Central memory CD8-positive, alpha-beta T cell (primary cell): ENCODE measurements around the gene ABCG1.

Experiments used
- ATAC-seq: fragments of 150-1000 bp; cut with Tn5 transposase; replicated peaks from 2 replicates; pipeline ENCODE4 v1.10.0; 2022; ENCODE audit warnings: mild to moderate bottlenecking, moderate FRiP score, moderate number of reproducible peaks; ENCODE audit not compliant: poor library complexity, severe bottlenecking; ENCODE audit errors: extremely low read depth
- DNase-seq, 2 donors: peaks; one replicate each; pipeline ENCODE4 v3.0.0; 2021; ENCODE audit warnings: low spot score in 2 of 2
- H3K27ac Mint-ChIP-seq: one replicate; pipeline ENCODE4 v1.8.0; 2022; ENCODE audit warnings: low read depth, mild to moderate bottlenecking, moderate library complexity, mixed read lengths
- H3K27me3 Mint-ChIP-seq: one replicate; pipeline ENCODE4 v1.8.0; 2022; ENCODE audit warnings: mixed read lengths
- H3K36me3 Mint-ChIP-seq: one replicate; pipeline ENCODE4 v1.8.0; 2022; ENCODE audit warnings: mild to moderate bottlenecking, moderate library complexity, mixed read lengths; ENCODE audit not compliant: insufficient read depth
- H3K4me1 Mint-ChIP-seq: one replicate; pipeline ENCODE4 v1.8.0; 2022; ENCODE audit warnings: mixed read lengths
- H3K4me3 Mint-ChIP-seq: one replicate; pipeline ENCODE4 v1.8.0; 2022; ENCODE audit warnings: mild to moderate bottlenecking, moderate library complexity, mixed read lengths
- H3K9me3 Mint-ChIP-seq: one replicate; pipeline ENCODE4 v1.8.0; 2022; ENCODE audit warnings: mixed read lengths

The ABCG1 gene

DNA sequence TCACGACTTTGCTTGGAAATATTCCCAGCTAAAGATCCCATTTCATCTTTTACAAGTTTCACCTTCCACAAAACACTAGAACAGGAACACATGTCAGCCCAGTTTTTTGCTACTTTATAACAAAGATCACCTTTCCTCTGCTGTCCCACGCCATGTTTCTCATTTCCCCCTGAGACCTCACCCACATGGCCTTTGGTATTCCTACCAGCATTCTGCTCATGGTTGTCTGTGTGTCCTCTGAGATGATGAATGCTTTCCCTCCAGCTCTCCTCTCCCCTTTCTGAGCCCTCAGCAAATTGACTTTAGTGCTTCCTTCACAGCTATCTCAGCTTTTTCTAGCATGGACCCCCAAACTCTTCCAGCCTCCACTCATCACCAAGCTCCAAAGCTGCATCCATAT lies 32.3 kb upstream of the ABCG1 start:
- ATAC-seq (no peak), DNase-seq (no peak)
- H3K36me3 Mint-ChIP-seq: peaks cover 6% of the 10 kb centered on the region
- no peak overlapping the region for H3K4me3 Mint-ChIP-seq
- H3K9me3 Mint-ChIP-seq: no peaks in the 10 kb centered on the region
- H3K4me1 Mint-ChIP-seq: peaks cover 52% of the 10 kb centered on the region
- peak overlapping the region; percentile 91 for H3K27ac Mint-ChIP-seq
- H3K27me3 Mint-ChIP-seq: no peaks in the 10 kb centered on the region

DNA sequence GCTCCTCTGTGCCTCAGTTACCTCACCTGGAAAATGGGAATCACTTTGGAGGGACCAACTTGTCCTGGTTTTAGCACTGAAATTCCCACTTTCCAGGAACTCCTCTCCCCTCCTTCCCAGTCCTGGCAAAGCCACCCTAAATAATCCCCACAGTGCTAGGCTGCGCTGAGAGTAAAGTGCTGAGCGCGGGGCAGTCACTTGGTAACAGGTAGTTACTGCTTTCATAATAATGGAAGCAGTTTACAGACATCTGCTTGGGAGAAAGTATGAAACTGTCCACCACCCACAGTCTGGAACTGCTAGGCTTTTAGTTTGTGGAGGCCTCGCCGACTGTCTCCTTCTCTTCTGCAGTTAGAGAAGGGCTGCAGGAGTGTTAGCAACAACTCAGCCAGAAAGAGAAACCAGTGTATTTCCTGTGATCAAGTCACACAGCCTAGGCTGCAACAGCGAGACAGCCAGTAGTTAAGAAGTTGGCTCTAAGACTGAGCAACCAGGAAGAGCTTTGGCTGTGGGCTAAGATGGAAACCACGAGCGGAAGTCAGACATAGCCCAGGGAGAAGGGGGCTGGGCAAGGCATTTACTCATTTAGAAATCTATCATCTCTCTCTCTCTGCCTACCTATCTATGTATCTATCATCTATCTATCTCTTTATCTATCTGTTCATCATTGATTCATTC lies 30.8 kb upstream of the ABCG1 start:
- peak overlapping the region; percentile 52 for H3K4me3 Mint-ChIP-seq
- peak overlapping the region; percentile 91 for H3K27ac Mint-ChIP-seq
- peak; percentile 55 to 82 for DNase-seq
- peaks cover 7% of the 10 kb centered on the region for H3K36me3 Mint-ChIP-seq
- H3K27me3 Mint-ChIP-seq: no peaks in the 10 kb centered on the region
- no peaks in the 10 kb centered on the region for H3K9me3 Mint-ChIP-seq
- H3K4me1 Mint-ChIP-seq: peaks cover 67% of the 10 kb centered on the region
- peak; percentile 94 for ATAC-seq

DNA sequence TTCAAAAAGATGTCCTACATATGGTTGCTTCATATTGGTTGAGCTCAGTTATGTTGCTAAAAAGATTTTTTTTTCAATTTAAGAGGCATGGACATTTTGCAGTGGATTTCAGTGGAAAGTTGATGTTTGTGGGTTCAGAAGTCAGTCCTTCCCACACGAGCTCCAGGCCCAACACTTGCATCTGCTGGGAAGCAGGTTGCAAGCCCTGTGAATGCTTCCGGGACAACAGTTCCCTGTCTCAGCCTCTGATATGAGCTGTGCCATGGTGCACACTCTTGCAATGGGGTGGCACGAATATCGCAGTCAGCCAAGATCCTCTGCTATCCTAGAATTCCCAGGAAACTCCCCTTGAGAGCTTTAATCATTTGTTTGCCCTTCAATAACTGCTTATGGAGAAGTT lies 30.3 kb upstream of the ABCG1 start:
- no peaks in the 10 kb centered on the region for H3K27me3 Mint-ChIP-seq
- H3K4me1 Mint-ChIP-seq: peaks cover 73% of the 10 kb centered on the region
- H3K36me3 Mint-ChIP-seq: peaks cover 9% of the 10 kb centered on the region
- H3K27ac Mint-ChIP-seq: peak overlapping the region; percentile 91
- peak overlapping the region; percentile 52 for H3K4me3 Mint-ChIP-seq
- no peaks in the 10 kb centered on the region for H3K9me3 Mint-ChIP-seq
- DNase-seq (no peak), ATAC-seq (no peak)

DNA sequence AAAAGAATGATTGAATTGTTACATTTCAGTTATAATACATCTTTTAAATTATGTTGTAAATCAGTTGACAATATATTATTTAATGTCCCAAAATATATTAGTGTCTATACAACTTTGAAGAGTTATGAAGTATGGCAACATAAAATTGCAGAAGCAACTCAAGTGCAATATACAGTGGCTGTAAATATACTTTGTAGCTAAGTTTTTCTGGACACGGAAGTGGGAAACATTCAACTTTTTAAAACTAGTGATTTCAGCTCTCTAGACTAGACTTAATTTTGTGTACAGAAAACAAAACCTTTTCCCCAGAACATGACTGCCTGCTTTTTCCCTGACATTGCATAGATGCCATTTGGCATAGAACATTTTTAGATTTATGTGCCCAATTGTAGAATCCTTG lies 29.5 kb upstream of the ABCG1 start:
- DNase-seq (no peak), ATAC-seq (no peak)
- H3K9me3 Mint-ChIP-seq: no peaks in the 10 kb centered on the region
- H3K27me3 Mint-ChIP-seq: no peaks in the 10 kb centered on the region
- peak overlapping the region; percentile 61 for H3K4me3 Mint-ChIP-seq
- peaks cover 78% of the 10 kb centered on the region for H3K4me1 Mint-ChIP-seq
- H3K36me3 Mint-ChIP-seq: peaks cover 9% of the 10 kb centered on the region
- H3K27ac Mint-ChIP-seq: no peak overlapping the region

DNA sequence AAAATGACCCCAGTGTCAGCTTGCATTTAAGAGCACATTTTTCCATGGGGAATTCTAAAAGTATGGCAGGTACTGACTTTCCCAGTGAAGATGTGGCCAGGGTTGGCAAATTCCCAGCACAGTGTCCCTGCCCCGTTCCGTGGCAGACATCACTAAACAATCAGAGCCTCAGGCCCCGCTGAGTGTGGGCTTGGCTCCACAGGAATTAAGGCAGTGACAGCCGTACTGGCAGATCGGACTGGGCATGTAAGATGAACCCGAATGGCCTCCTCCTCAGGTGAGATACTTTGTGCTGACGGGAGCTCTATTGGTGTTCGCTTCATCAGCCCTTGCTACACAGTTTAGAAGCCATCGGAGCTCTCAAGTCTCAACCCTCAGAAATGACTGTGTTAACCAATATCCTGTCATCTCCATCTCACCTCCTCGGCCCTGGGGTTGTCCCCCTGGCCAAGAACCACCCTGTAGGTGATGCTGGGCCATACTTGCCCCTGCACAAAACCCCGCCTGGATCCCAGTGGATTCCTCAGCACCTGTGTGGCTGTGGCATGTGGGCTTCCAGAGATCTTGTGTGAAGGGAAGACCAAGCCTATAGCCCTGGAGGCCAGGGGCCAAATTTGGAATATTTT lies 29.0 kb upstream of the ABCG1 start:
- H3K36me3 Mint-ChIP-seq: peaks cover 9% of the 10 kb centered on the region
- peak overlapping the region; percentile 61 for H3K4me3 Mint-ChIP-seq
- peak overlapping the region; percentile 63 for H3K27ac Mint-ChIP-seq
- no peaks in the 10 kb centered on the region for H3K9me3 Mint-ChIP-seq
- DNase-seq (peak in 1 of 2 donors; percentile 22), ATAC-seq (peak; percentile 37)
- H3K4me1 Mint-ChIP-seq: peaks cover 79% of the 10 kb centered on the region
- no peaks in the 10 kb centered on the region for H3K27me3 Mint-ChIP-seq

DNA sequence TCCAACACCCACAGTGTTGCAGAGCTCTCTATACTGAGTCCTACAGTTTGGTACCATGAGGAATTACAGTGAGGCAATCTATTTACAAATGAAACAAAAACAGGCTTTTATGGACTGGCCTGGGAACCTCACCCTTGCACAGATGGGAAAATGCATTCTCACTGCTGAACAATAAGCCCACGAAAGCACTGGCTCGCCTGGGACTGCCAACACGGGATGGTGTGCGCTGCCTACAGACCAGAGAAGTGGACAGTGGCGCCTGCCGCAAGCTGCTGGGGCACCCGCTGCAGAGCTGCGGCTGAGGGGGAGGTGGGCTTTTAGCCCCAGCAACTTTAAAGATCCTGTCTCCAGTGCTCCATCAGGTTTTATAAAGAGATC lies 28.5 kb upstream of the ABCG1 start:
- H3K4me3 Mint-ChIP-seq: peak overlapping the region; percentile 61
- H3K4me1 Mint-ChIP-seq: peaks cover 81% of the 10 kb centered on the region
- H3K27ac Mint-ChIP-seq: peak overlapping the region; percentile 63
- H3K36me3 Mint-ChIP-seq: peaks cover 9% of the 10 kb centered on the region
- H3K9me3 Mint-ChIP-seq: no peaks in the 10 kb centered on the region
- no peak for ATAC-seq
- DNase-seq: no peak
- H3K27me3 Mint-ChIP-seq: no peaks in the 10 kb centered on the region

DNA sequence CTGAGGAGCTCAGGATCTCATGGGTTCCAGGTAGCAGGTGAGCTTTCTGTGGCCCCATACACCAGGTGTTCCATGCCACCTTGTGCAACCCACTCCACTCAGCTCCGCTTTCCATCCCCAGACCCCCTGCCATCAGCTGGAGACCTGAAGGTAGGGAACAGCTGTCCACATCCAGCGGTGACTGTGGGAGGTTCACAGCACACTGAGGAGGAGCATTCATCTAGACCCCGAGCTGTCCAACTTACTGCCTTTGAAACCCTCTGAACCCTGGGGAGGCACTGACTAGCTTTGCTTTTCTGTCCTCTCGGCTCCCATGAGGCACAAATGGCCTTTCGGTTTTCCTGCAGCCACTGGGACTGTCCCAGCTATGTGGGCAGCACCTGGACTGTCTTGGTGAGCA lies 27.9 kb upstream of the ABCG1 start:
- Mint-ChIP-seq H3K4me1 (peaks cover 79% of the 10 kb centered on the region), H3K27ac (no peak overlapping the region), H3K36me3 (peaks cover 8% of the 10 kb centered on the region), H3K27me3 (no peaks in the 10 kb centered on the region), H3K9me3 (no peaks in the 10 kb centered on the region), H3K4me3 (no peak overlapping the region)
- ATAC-seq (no peak), DNase-seq (no peak)

DNA sequence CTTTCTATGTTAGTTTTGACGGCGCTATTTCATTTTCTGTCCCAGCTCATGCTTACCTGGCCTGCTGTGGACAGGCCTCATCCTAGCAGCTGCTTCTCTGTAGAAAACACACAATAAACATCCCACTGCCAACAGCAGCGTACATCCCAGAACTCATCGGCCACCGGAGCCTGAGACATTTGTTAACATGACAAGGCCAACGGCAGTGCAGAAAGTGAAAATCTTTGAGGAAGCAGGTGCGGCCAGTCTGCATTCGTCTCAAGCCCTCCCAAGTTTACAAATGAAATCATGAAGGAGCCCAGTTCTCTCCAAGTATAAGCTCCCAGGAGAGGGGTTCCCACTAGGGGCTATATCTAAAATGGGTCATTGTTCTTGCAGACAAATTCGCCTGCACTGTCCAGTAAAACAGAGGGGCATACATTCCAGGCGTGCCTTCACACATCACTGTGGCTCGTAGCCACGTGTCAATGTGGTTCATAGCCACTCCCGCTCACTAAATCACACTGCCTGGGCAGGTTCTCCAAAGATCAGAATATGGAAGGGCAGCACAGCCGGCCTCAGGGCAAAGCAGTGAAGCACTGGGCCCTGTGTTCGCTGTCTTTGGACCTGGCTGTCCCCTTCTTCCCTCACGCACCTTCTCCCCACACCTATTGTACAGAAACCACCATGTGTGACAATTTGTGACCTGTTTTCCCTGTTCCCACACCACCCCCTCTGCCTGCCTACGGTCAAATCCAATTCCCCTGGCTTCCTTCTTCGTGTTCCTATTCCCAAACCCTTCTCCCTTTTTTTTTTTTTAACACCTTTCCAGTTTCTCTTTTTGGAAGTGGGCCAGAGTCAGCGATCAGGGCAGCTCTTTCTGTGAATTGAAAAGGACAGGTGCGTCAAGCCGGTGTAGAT lies 27.0 kb upstream of the ABCG1 start:
- Mint-ChIP-seq H3K9me3 (no peaks in the 10 kb centered on the region), H3K27me3 (no peaks in the 10 kb centered on the region), H3K4me1 (peaks cover 70% of the 10 kb centered on the region), H3K27ac (peak overlapping the region; percentile 16), H3K36me3 (peaks cover 6% of the 10 kb centered on the region), H3K4me3 (peak overlapping the region; percentile 68)
- DNase-seq (no peak), ATAC-seq (no peak)

DNA sequence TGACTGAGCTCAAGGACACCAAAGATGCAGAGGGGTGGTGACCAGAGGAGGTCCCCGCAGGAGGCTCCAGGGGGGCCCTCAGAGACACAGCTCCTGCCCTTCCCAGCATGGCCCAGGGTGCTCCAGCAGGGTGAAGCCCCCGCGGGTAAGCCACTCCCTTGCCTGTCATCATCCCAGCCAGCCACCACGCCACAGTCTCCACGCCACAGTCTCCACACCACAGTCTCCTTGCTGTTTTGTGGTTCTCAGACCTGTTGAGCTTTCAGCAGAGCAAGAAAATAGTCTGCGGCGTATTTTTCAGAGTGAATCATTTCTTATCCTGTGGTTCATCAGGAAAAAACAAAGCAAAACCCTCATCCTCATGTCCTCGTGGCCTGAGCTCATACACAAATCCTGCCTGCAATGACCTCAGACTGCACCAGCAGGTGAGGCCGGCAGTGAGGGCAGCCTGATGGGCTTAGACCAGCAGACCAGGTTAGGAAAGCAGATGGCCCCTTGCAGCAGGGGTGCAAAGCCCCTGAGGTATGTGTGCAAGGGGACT lies 25.7 kb upstream of the ABCG1 start:
- peak in 1 of 2 donors; percentile 62 for DNase-seq
- Mint-ChIP-seq H3K27ac (peak overlapping the region; percentile 77), H3K27me3 (no peaks in the 10 kb centered on the region), H3K4me3 (peak overlapping the region; percentile 68), H3K9me3 (no peaks in the 10 kb centered on the region), H3K36me3 (peaks cover 4% of the 10 kb centered on the region), H3K4me1 (peaks cover 60% of the 10 kb centered on the region)
- ATAC-seq: peak; percentile 26

DNA sequence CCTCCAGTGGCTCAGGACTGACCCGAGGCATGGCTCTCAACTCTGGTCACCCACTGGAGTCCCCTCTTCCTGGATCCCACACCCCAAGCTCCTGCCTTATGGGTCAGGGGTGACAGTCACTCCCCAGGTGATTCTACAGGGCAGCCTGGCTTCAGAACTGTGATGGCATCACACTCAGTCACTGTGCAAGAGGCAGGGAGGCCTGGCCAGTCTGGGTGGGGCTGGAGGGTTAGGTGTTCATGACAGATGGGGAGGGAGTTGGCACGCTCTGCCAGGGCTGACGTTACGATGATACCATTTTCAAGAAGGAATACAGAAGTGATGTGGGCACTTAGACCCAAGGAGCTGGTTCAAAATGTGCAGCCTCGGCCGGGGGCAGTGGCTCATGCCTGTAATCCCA lies 25.2 kb upstream of the ABCG1 start:
- Mint-ChIP-seq H3K36me3 (peaks cover 3% of the 10 kb centered on the region), H3K4me3 (peak overlapping the region; percentile 68), H3K9me3 (no peaks in the 10 kb centered on the region), H3K4me1 (peaks cover 60% of the 10 kb centered on the region), H3K27ac (peak overlapping the region; percentile 77), H3K27me3 (no peaks in the 10 kb centered on the region)
- no peak for ATAC-seq
- no peak for DNase-seq

DNA sequence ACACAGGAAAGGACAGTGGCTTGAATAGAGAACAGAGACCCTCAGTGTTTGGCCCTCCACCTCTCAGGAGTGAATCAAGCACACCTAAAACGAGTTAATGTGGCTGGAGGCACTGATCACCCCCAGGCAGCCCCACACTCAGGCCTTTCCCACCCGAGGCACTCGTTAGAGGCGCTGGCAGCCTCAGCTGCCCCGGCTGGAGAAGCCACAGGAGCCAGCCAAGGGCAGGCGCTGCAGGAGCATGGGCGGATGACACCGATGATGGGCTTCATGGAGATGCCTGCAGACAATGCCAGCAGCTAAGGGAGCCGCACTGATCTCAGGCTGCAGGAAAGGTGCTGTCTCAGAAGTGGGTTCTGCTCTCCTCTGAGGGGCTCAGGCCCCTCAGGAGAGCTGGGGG lies 24.1 kb upstream of the ABCG1 start:
- ATAC-seq: no peak
- no peak overlapping the region for H3K27ac Mint-ChIP-seq
- H3K27me3 Mint-ChIP-seq: no peaks in the 10 kb centered on the region
- DNase-seq: no peak
- H3K4me3 Mint-ChIP-seq: no peak overlapping the region
- peaks cover 3% of the 10 kb centered on the region for H3K36me3 Mint-ChIP-seq
- H3K4me1 Mint-ChIP-seq: peaks cover 63% of the 10 kb centered on the region
- H3K9me3 Mint-ChIP-seq: no peaks in the 10 kb centered on the region

DNA sequence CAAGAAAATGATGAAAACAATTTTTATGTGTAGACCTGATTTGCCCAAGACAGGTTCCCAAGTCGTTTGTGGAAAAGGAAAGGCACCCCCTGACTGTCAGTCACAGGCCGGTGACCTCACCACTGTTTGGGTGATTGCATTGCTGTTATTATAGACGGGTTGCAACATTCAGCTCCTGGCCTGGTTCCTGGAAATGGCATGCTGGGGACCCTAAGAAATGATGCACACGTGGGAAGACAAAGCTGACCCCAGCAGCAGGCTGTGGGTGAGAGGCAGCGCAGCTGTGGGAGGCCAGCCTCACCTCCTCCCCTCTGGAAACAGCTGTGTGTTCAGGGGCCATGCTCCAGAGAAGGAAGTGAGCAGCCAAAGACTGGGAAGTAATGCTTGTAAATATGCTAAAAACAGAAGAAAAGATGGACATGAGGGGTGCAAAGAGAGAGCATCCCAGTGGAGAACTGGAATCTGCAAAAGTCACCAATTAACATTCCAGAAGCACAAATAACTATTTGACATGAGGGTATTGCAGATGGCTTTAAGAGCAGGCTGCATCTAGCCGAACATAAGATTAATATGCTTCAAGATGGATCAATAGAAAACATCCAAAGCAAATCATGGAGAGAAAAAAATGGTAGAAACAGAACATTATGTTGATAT lies 23.4 kb upstream of the ABCG1 start:
- Mint-ChIP-seq H3K9me3 (no peaks in the 10 kb centered on the region), H3K36me3 (peaks cover 3% of the 10 kb centered on the region), H3K27ac (no peak overlapping the region), H3K4me1 (peaks cover 60% of the 10 kb centered on the region), H3K4me3 (no peak overlapping the region), H3K27me3 (no peaks in the 10 kb centered on the region)
- no peak for DNase-seq
- ATAC-seq: no peak
